ENCODE measurements around the gene CCR4.
"Not testable (repeated sequence)": the region's sequence is repeated elsewhere in the genome, so short reads cannot be mapped to it uniquely, and the experiment has no call there.

DNA sequence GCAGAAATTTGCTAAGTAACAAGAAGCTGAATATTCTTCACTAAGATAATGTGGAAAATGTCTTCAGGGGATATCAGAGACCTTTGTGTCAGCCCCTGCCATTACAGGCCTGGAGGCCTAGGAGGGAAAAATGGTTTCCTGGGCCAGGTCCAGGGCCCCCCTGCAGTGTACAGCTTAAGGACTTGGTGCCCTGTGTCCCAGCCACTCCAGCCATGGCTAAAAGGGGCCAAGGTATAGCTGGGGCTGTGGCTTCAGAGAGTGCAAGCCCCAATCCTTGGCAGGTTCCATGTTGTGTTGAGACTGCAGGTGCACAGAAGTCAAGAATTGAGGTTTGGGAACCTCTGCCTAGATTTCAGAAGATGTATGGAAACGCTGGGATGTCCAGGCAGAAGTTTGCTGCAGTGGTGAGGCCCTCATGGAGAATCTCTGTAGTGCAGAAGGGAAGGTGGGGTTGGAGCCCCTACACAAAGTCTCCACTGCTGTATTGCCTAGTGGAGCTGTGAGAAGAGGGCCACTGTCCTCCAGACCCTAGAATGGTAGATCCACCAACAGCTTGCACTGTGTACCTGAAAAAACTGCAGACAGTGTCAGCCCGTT is 14.3 kb downstream of the CCR4 start:
- TF ChIP-seq, protein P1, sequence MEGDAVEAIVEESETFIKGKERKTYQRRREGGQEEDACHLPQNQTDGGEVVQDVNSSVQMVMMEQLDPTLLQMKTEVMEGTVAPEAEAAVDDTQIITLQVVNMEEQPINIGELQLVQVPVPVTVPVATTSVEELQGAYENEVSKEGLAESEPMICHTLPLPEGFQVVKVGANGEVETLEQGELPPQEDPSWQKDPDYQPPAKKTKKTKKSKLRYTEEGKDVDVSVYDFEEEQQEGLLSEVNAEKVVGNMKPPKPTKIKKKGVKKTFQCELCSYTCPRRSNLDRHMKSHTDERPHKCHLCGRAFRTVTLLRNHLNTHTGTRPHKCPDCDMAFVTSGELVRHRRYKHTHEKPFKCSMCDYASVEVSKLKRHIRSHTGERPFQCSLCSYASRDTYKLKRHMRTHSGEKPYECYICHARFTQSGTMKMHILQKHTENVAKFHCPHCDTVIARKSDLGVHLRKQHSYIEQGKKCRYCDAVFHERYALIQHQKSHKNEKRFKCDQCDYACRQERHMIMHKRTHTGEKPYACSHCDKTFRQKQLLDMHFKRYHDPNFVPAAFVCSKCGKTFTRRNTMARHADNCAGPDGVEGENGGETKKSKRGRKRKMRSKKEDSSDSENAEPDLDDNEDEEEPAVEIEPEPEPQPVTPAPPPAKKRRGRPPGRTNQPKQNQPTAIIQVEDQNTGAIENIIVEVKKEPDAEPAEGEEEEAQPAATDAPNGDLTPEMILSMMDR (IDR thresholded peaks at IDR 0.05), result not testable (repeated sequence)
- TF ChIP-seq POLR2A (IDR thresholded peaks at IDR 0.05), result not testable (repeated sequence)

Data from adrenal gland (tissue), 5 donors.